ENCODE results near the gene SPEF1.
"Not testable (repeated sequence)": the region's sequence is repeated elsewhere in the genome, so short reads cannot be mapped to it uniquely, and the experiment has no call there.

Gene SPEF1

GRCh38 chr20:3789201-3789600 is 8.0 kb upstream of the SPEF1 start:
- not testable (repeated sequence) for DNase-seq

DNA sequence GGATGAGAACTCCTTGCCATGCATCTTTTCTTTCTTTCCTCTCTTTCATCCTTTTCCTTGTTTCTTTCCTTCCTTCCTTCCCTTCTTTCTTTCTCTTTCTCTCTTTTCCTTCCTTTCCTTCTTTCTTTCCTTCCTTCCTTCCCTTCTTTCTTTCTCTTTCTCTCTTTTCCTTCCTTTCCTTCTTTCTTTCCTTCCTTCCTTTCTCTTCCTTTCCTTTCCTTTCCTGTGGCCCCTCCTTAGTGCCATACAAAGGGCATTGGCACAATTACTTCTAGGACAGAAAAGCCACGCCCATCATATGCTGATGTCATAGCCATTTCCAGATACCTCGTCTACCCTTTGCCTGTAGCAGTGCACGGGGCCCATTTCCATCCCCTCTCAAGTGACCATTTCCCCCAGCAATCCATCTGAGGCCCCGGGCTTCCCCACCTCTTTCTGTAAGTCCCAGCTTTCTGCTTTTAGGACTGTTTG is 7.5 kb upstream of the SPEF1 start:
- no peak for DNase-seq

GRCh38 chr20:3787324-3788014 is 6.2 kb upstream of the SPEF1 start:
- no peak for DNase-seq

GRCh38 chr20:3786665-3787323 is 5.5 kb upstream of the SPEF1 start, which contains the start of gene CENPB:
TSS of gene CENPB (minus strand) at chr20:3786740. CDS start at chr20:3786483, 257 bp downstream.
- DNase-seq = peak in 54 of 56 donors; percentile 26 to 94 (median 76)

DNA sequence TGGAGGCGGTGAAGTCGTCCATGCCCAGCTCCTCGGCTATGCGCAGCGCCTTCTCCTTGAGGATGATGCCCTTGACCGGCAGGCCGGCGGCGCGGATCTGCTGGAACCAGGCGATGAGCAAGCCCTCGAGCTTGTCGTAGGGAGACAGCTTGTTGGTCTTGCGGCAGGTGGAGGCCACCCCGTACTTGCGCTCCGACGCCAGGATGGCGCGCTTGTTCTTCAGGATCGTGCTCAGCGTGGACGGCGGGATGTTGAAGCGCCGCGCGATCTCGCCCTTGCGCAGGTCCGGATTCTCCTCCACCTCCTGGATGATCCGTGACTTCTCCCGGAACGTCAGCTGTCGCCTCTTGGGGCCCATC is 4.9 kb upstream of the SPEF1 start:
- DNase-seq = peak in 21 of 56 donors; percentile 19 to 59 (median 33)

DNA sequence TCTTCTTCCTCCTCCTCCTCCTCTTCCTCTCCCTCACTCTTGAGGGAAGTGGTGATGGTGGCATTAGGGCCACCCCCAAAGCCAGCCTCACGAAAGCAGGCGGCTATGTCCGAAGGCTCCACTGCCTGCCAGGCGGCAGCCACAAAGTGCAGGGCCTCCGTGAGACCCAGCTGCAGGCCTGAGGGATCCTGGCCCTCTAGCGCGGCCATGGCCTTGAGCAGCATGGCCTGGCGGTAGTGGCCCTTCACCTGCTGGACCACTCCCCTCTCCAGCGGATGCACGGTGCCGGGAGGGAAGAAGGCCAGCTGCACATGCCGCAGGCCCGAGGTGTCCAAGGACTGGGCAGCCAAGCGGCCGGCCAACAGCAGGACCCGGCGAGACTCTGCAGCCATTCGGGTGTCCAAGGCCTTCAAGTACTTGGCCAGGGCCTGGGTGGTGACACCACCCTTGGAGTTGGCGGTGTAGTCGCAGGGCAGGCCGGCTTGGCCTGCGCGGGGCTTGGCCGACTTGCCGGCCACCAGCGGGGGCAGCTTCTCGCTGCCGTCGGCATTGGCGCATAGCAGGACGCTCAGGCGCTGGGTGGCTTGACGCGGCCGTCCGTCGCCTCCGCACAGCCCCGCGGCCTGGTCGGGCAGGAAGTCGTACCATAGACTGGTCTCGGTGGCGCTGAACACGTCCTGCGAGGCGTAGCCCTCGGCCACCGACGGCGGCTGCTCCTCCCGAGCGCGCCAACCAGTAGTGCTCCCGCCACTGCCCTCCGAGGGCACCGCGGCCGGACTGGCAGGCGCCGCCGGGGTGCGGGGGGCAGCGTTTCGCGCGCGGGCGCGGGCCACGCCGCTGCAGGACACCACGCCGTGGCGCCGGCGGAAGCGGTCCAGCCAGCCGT is 4.2 kb upstream of the SPEF1 start:
- DNase-seq = peak in 1 of 56 donors; percentile 20

- DNase-seq = no peak
Measured at GRCh38 chr20:3784863-3785239, 3.6 kb upstream of the SPEF1 start.

GRCh38 chr20:3784216-3784853 is 3.1 kb upstream of the SPEF1 start:
- DNase-seq = no peak

DNA sequence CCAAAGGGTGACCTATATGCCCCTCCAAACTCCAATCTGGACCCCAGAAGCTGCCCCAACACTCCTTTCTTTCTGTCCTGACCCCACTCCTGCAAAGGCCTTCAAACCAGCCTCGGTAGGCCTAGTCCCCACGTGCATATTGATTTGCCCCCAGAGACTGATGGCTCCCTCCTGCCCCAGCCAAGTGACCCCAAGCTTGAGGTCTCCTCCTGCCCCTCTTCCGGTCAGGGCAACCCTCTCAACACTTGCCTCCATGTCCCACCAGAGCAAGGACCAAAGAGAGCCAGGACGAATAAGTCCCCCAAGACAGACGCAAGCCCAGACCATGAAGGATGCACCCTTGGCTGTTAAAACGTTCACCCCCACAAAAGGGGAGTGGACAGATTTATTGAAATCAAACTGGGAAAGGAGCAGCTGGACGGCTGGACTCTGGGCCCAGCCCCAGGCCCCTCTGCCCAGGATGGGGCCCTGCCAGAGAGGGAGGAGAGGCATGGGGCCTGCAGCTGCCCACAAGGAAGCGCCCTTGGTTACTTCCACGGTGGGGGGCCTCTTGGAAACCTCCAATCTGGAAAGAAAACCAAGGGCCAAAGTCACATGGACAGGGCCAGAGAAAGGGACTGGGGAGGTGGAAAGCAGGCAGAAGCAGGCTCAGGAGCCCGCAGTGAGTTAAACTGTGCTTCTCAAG is 2.4 kb upstream of the SPEF1 start:
- DNase-seq = peak in 4 of 56 donors; percentile 14 to 42 (median 25)

DNA sequence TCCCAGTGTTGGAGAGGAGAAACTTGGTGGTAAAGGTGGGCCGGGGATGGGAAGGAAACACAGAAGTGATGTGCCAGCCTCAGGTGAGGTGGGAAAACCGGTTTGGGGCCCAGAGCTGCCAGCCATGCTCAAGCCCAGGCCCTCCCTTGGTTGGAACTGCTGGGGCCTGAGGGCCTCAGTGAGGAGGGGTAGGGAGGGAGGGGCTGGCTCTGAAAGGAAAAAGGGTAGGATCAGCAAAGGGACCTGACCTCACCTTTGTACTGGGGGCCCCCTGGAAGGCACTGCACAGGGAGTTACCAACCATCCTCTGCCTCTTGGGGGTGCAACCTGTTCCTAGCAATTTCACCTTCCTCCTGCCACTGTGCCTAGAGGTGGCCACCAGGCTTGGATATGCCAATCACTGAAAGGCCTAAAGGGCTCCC is 1.8 kb upstream of the SPEF1 start:
- no peak for DNase-seq

DNA sequence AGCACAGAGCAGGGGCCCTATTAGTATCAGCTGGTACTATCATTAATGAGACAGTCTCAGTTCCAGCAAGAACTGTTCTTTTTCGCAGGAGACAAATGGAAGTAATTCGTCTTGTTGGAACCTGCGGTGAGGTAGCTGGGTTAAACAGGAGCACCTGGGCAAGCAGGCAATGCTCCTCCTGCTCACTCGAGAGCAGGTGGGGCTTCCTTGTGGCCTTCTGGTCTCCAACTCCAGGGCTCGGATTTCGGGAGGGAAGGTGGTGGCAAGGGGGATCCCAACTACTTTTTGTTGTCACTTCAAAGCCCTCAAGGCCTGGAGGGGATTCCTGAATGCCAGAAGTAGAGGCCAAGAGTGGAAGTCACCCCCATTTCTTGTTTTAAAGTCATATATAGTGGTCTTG is 1.3 kb upstream of the SPEF1 start:
- no peak for DNase-seq

DNA sequence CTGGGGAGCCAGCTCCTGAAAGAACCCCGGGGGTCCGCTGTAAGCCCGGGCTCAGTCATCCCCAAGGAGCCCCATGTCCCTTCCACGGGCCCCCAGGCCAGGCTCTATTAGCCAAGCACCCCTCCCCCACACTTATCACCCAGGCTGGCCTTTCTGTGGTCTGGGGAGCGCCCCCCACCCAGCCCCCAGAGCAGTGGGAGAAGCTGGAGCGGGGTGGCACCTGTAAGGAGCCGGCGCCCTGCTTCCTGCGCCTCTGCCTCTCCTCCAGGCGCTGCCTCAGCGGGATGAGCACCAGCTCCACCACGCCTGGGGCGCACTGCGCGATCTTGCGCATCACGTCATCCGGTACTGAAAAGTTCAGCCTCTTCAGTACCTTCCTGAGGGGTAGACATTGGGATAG is 2.3 kb downstream of the SPEF1 start:
- peak in 12 of 56 donors; percentile 15 to 55 (median 37) for DNase-seq

- DNase-seq = peak in 3 of 56 donors; percentile 21 to 53 (median 41)
Measured at GRCh38 chr20:3777716-3778629, 3.3 kb downstream of the SPEF1 start.

- DNase-seq = no peak
Measured at GRCh38 chr20:3777381-3777715, 3.9 kb downstream of the SPEF1 start.

DNA sequence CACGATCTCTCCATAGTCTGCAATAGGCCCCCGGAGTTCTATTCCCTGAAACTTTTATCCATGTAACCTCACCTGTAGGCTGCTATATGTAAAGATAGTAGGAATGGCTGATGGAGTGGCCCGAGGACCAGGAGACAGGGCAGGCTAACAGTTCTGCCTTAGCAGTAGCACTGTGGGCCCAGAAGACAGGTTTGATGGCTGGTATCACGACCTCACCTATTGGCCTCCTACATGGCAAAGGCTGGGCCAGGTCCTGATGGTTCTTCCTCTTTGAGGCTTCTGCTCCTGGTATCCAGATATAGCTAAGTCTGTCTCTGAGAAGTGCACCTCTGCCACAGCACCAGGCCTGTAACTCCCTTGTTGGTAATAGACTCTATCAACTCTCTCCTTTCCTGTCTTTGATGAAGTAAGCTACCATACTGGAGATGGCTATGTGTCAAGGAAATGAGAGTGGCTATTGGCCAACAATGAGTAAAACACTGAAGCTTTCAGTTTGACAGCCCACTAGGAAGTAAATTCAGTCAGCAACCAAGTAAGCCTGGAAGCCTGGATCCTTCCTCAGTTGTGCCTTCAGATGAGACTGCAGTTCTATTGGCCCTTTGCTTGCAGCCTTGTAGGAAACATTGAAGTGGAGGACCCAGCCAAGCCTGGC is 5.7 kb downstream of the SPEF1 start:
- no peak for DNase-seq

DNA sequence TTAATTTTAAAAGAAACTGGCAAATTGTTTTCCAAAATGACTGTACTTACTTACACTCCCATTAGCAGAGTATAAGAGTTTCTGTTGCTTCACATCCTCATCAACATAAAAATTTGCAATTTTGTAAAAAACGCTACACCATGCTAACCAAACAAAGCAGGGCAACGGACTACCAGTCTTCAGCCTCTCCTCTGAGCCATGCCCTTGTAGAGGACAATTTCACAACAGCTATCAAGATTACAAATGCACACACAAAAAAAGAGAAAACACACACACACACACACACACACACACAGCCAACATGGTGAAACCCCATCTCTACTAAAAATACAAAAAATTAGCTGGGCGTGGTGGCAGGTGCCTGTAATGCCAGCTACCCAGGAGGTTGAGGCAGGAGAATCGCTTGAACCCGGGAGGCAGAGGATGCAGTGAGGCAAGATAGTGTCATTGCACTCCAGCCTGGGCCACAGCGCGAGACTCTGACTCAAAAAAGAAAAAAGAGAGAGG is 9.6 kb downstream of the SPEF1 start:
- DNase-seq = no peak

GRCh38 chr20:3768342-3769130 is 12.7 kb downstream of the SPEF1 start:
- peak in 55 of 56 donors; percentile 42 to 94 (median 80) for DNase-seq
